HFF-Myc (cell line): ENCODE results near the gene CCDC38.

Experiments
- DNase-seq: peaks from one replicate; pipeline ENCODE4 v3.0.0-alpha.2; 2011; ENCODE audit warnings: low read depth; ENCODE audit errors: extremely low read depth
- H3K4me3 ChIP-seq: replicated peaks from 2 replicates; pipeline ENCODE4 v1.5.1; 2011; ENCODE audit warnings: low read depth, mild to moderate bottlenecking, control low read depth, low read length
- CTCF ChIP-seq: IDR thresholded peaks from 2 replicates; pipeline ENCODE4 v1.5.1; 2012; ENCODE audit warnings: mild to moderate bottlenecking, low read depth, low read length, control low read depth; ENCODE audit errors: missing control alignments

CCDC38 gene

DNA sequence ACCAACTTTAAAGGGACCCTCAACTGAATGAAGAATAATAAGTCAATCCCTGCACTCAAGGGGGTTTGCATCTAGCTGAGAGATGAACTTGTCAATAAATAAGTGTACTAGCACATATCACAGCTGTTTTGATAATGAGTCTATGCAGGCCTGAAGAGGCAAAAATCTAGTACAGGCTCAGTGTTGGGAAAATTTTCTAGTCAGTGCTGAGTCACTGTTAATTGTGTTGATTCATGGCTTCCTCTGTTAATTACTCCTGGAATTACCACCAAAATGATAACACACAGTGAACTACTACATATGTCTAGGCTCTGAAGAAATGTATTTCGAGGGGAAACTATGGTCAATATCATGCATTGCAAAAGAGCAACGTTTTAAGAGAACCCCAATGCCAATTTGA lies 64.8 kb downstream of the CCDC38 start:
- H3K4me3 ChIP-seq = no peak overlapping the region
- no peak for DNase-seq
- TF ChIP-seq CTCF = no peak

- no peak overlapping the region for H3K4me3 ChIP-seq
- TF ChIP-seq CTCF = no peak
- no peak for DNase-seq
Measured at GRCh38 chr12:95874452-95874851, 68.0 kb downstream of the CCDC38 start.

DNA sequence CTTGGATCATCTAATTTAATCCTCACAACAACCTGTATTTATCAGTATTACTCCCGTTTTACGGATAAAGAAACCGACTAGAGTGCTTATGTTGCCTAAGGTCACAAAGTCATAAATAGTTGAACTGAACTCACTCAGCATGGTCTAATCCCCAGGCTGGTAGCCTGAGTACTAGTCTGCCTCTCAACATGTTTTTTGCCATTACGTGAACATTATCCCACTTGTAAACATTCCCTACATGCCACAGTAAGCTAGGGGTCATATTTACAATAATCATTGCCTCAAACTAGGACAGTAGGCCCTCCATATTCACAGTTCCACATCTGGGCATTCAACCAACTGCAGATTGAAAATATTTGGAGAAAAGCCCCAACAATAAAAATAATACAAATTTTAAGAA lies 71.5 kb downstream of the CCDC38 start:
- TF ChIP-seq CTCF = no peak
- no peak for DNase-seq

GRCh38 chr12:95863337-95863736 lies 79.1 kb downstream of the CCDC38 start:
- DNase-seq = no peak
- no peak overlapping the region for H3K4me3 ChIP-seq
- no peak for TF ChIP-seq CTCF

More for the DNA sequence above, 71.5 kb downstream of the CCDC38 start:
- no peak overlapping the region for H3K4me3 ChIP-seq

DNA sequence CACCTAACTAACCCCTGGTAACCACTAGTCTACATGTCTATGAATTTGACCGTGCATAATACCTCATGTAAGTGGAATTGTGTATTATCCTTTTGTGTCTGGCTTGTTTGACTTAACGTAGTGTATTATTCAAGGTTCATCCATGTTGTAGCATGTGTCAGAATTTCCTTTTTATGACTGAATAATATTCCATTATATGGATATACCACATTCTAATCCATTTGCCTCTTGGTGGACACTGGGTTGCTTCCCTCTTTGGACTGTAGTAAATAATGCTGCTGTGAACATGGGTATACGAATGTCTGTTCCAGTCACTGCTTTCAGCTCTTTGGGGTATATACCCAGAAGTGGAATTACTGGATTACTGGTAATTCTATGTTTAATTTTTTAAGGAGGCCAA lies 80.4 kb downstream of the CCDC38 start:
- TF ChIP-seq CTCF = no peak
- no peak overlapping the region for H3K4me3 ChIP-seq

GRCh38 chr12:95859947-95860850 lies 82.2 kb downstream of the CCDC38 start:
- DNase-seq = no peak
- TF ChIP-seq CTCF = no peak
- H3K4me3 ChIP-seq = peak overlapping the region; percentile 88

More for the DNA sequence above, 80.4 kb downstream of the CCDC38 start:
- no peak for DNase-seq
